Hepatocyte (in vitro differentiated cells): ENCODE measurements around the gene OGFOD2.

Source experiments
- CTCF ChIP-seq: fragments of 200-600 bp; sonication (generic); IDR thresholded peaks from 2 replicates; pipeline ENCODE4 v1.5.1; 2016; ENCODE audit warnings: antibody characterized with exemption, mild to moderate bottlenecking; ENCODE audit not compliant: poor library complexity
- EZH2 ChIP-seq: fragments of 200-600 bp; sonication (generic); IDR thresholded peaks from 2 replicates; pipeline ENCODE4 v1.6.1; 2016; ENCODE audit warnings: antibody characterized with exemption, mild to moderate bottlenecking, borderline replicate concordance

GRCh38 chr12:122991623-122992275, 16.7 kb downstream of the OGFOD2 start:
- TF ChIP-seq EZH2: no peak
- TF ChIP-seq CTCF: no peak
